ENCODE data around the gene FERMT3. TPM values are rescaled to one million over a fixed set of nuclear protein-coding genes. Genes with fewer than 3 reads are reported as not detected.

FERMT3 gene
- total RNA-seq, 1 donor from 2014 or later = 24.3 TPM

DNA sequence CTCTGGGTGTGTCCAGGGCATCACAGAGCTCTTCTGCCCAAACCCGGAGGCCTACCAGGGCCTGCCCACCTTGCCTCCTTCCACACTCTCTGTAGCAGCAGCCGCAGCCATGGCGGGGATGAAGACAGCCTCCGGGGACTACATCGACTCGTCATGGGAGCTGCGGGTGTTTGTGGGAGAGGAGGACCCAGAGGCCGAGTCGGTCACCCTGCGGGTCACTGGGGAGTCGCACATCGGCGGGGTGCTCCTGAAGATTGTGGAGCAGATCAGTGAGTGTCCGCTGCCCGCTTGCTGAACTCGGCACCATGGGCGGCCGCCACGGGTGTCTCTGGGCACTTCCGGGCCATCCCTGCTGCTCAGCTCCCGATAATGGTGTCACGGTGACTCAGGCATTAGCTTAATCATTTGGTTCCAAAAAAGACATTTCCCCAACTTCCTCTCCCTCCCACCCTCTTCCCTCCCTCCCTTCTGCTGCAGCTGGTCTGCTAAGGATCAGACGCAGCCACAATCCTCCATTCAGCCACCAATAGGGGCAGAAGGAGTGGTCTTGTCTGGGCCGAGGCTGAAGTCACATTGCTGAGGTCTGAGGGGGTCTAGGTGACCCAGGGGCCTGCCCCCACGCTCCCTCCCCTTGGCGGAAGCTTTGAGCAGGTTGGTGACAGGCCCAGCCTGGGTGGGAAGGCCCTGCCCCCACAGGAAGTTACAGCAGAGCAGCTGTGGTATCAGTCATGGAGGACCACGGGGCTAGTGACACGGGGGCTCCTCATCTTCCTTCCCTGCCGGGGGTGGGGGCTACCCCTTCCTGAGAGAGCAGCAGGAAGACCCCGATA lies 950 bp downstream of the FERMT3 start:
- no peak for DNase-seq (ENCODE audit: extremely low spot score in 2 of 2)
- TF ChIP-seq POLR2A (IDR thresholded peaks at IDR 0.05) (no peak), POLR2AphosphoS5 (IDR thresholded peaks at IDR 0.05; ENCODE audit: insufficient read depth in 1 of 2, low read depth in 1 of 2) (peak in 1 of 2 donors; percentile 77)
- TF ChIP-seq, protein P1, sequence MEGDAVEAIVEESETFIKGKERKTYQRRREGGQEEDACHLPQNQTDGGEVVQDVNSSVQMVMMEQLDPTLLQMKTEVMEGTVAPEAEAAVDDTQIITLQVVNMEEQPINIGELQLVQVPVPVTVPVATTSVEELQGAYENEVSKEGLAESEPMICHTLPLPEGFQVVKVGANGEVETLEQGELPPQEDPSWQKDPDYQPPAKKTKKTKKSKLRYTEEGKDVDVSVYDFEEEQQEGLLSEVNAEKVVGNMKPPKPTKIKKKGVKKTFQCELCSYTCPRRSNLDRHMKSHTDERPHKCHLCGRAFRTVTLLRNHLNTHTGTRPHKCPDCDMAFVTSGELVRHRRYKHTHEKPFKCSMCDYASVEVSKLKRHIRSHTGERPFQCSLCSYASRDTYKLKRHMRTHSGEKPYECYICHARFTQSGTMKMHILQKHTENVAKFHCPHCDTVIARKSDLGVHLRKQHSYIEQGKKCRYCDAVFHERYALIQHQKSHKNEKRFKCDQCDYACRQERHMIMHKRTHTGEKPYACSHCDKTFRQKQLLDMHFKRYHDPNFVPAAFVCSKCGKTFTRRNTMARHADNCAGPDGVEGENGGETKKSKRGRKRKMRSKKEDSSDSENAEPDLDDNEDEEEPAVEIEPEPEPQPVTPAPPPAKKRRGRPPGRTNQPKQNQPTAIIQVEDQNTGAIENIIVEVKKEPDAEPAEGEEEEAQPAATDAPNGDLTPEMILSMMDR (IDR thresholded peaks at IDR 0.05) = peak in 1 of 3 experiments; percentile 17
- Histone ChIP-seq H3K9me3 (no peaks in the 10 kb centered on the region), H3K36me3 (peaks cover 0 to 17% of the 10 kb centered on the region in 2 donors), H3K4me3 (peak overlapping the region; percentile 27 to 40), H3K27ac (peak overlapping the region; percentile 76), H3K4me1 (peaks cover 27% of the 10 kb centered on the region), H3K27me3 (no peaks in the 10 kb centered on the region)
- intact Hi-C loops (cut with DNase I) = loop anchor here (5.0 kb wide), 1 partner anchor 90 kb away; no protein-coding TSS in a partner anchor

DNA sequence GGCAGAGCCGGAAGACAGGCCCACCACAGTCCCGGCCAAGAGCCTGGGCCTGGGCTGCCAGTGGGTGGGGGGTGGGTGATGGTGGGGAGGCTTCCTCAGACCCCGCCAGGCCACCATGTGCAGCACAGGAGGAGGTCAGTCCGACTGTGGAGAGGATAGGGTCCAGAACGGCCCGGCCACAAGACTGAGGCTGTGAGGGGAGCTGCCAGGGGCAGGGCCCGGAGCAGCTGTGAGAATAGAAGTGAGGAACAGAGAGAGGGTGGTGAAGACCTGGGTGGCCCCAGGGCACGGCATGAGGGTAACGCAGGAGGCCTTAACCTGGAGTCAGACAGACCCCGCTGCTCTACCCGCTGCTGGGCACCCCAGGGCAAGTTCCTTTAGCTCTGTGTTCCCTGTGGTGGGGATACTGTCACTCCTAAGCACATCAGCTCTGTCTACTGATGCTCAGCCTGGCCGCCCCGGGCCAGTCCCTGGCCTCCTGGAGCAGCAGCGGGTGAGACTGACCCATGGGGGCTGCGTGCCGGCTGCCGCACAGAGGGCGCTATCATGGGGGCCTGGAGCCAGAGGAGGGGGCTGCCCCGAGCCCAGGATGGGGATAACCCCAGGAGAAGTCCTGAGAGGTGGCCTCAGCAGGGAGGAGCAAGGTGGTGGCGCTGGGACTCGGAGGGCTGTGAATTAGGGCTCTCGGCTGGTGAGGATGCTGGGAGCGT lies 1.7 kb downstream of the FERMT3 start:
- H3K9me3 ChIP-seq = no peaks in the 10 kb centered on the region
- peak overlapping the region; percentile 76 for H3K27ac ChIP-seq
- peak overlapping the region; percentile 27 to 40 for H3K4me3 ChIP-seq
- no peaks in the 10 kb centered on the region for H3K27me3 ChIP-seq
- DNase-seq (ENCODE audit: extremely low spot score in 2 of 2) = no peak
- H3K36me3 ChIP-seq = peaks cover 0 to 9% of the 10 kb centered on the region in 2 donors
- peaks cover 27% of the 10 kb centered on the region for H3K4me1 ChIP-seq
- intact Hi-C loops (cut with DNase I) = loop anchor here (5.0 kb wide), 1 partner anchor 89 kb away; no protein-coding TSS in a partner anchor
- TF ChIP-seq, protein P1 (IDR thresholded peaks at IDR 0.05) = no peak
- TF ChIP-seq POLR2AphosphoS5 (IDR thresholded peaks at IDR 0.05; ENCODE audit: insufficient read depth in 1 of 2, low read depth in 1 of 2) = peak in 1 of 2 donors; percentile 1

DNA sequence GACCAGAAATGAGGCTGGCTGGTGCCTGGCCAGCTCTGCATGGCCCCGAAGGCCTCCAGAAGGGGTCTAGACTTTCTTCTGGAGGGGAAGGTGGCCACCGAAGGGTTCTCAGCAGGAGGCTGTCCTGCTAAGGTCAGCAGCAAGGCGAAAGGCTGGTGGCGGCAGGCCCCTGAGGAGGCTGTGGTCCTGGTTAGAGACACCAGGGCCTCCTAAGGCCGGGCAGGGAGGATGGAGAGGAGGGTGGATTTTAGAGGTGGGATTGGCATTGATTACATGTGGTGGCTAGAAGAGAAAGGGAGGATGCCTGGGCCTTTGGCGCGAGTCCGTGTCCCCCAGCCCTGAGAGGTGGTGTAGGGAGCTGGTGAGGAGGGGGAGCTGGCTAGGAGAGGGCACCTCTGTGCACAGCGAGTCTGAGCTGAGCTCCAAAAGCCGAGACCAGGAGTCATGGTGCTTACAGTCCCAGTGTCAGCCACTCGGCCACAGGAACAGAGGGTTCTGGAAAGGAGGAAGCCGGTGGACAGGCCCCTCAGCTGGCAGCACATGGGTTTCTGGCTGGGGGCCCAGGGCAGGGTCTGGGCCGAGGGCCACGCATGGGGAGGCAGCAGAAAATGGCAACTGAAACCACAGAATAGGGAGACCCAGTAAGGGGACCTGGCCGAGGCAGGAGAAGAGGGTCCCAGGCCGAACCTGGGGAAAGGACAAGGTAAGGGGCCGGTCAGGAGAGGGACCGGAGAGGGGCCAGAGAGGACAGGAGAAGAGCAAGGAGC lies 2.5 kb downstream of the FERMT3 start:
- intact Hi-C loops (cut with DNase I) = loop anchor here (5.0 kb wide), 1 partner anchor 88 kb away; no protein-coding TSS in a partner anchor
- Histone ChIP-seq H3K27me3 (no peaks in the 10 kb centered on the region), H3K36me3 (peaks cover 0 to 2% of the 10 kb centered on the region in 2 donors)

DNA sequence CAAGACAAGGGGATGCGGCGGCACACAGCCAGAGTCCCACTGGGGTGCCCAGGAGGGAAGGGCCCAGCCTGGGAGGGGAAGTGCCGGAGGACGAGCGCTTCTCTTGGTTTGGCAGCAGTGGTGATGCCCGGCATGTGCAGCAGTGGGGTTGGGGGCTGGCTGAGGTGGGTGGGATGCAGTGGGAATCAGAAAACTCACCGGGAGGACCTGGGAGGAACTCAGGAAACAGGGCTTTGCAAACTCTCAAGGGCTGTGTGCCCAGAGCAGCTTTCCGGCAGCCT lies 3.0 kb downstream of the FERMT3 start:
- no peaks in the 10 kb centered on the region for H3K27me3 ChIP-seq
- intact Hi-C loops (cut with DNase I) = loop anchor here (5.0 kb wide), 1 partner anchor 88 kb away; no protein-coding TSS in a partner anchor
- H3K36me3 ChIP-seq = no peaks in the 10 kb centered on the region
- H3K27ac ChIP-seq = no peak overlapping the region
- TF ChIP-seq, protein P1 (IDR thresholded peaks at IDR 0.05) = no peak
- TF ChIP-seq POLR2A (IDR thresholded peaks at IDR 0.05) (no peak), POLR2AphosphoS5 (IDR thresholded peaks at IDR 0.05; ENCODE audit: insufficient read depth in 1 of 2, low read depth in 1 of 2) (no peak)
- no peaks in the 10 kb centered on the region for H3K9me3 ChIP-seq
- H3K4me3 ChIP-seq = no peak overlapping the region
- peaks cover 21% of the 10 kb centered on the region for H3K4me1 ChIP-seq
- DNase-seq (ENCODE audit: extremely low spot score in 2 of 2) = no peak

More for the DNA sequence above, 2.5 kb downstream of the FERMT3 start:
- H3K4me3 ChIP-seq = no peak overlapping the region
- TF ChIP-seq POLR2AphosphoS5 (IDR thresholded peaks at IDR 0.05; ENCODE audit: insufficient read depth in 1 of 2, low read depth in 1 of 2) = no peak
- no peak for TF ChIP-seq POLR2A (IDR thresholded peaks at IDR 0.05)
- TF ChIP-seq, protein P1 (IDR thresholded peaks at IDR 0.05) = no peak
- H3K9me3 ChIP-seq = no peaks in the 10 kb centered on the region
- DNase-seq (ENCODE audit: extremely low spot score in 2 of 2) = no peak
- H3K27ac ChIP-seq = no peak overlapping the region
- peaks cover 27% of the 10 kb centered on the region for H3K4me1 ChIP-seq
